ENCODE results near the gene KCNMB2.

Gene KCNMB2

GRCh38 chr3:178520451-178520850 lies 15.8 kb upstream of the KCNMB2 start:
- Histone ChIP-seq H3K9me3 (ENCODE audit: control insufficient read depth, insufficient read depth, low read length) (no peaks in the 10 kb centered on the region), H3K9ac (ENCODE audit: low read depth, low read length) (no peak overlapping the region), H3K36me3 (ENCODE audit: control insufficient read depth, insufficient read depth, low read length) (no peaks in the 10 kb centered on the region), H3K27me3 (ENCODE audit: control insufficient read depth, insufficient read depth, low read length) (no peaks in the 10 kb centered on the region), H3K4me3 (ENCODE audit: low read depth, low read length) (no peak overlapping the region), H3K27ac (ENCODE audit: low read depth, low read length) (no peak overlapping the region), H3K4me1 (ENCODE audit: control insufficient read depth, insufficient read depth, low read length) (peaks cover 5% of the 10 kb centered on the region)

- Histone ChIP-seq H3K36me3 (ENCODE audit: control insufficient read depth, insufficient read depth, low read length) (no peaks in the 10 kb centered on the region), H3K27ac (ENCODE audit: low read depth, low read length) (no peak overlapping the region), H3K9me3 (ENCODE audit: control insufficient read depth, insufficient read depth, low read length) (no peaks in the 10 kb centered on the region), H3K4me3 (ENCODE audit: low read depth, low read length) (no peak overlapping the region), H3K27me3 (ENCODE audit: control insufficient read depth, insufficient read depth, low read length) (no peaks in the 10 kb centered on the region), H3K4me1 (ENCODE audit: control insufficient read depth, insufficient read depth, low read length) (peaks cover 5% of the 10 kb centered on the region), H3K9ac (ENCODE audit: low read depth, low read length) (no peak overlapping the region)
These were observed 13.8 kb upstream of the KCNMB2 start for GRCh38 chr3:178522200-178523052.

GRCh38 chr3:178525251-178525650 lies 11.0 kb upstream of the KCNMB2 start:
- no peaks in the 10 kb centered on the region for H3K36me3 ChIP-seq (ENCODE audit: control insufficient read depth, insufficient read depth, low read length)
- H3K4me1 ChIP-seq (ENCODE audit: control insufficient read depth, insufficient read depth, low read length) = peaks cover 5% of the 10 kb centered on the region
- H3K27me3 ChIP-seq (ENCODE audit: control insufficient read depth, insufficient read depth, low read length) = no peaks in the 10 kb centered on the region
- H3K4me3 ChIP-seq (ENCODE audit: low read depth, low read length) = no peak overlapping the region
- peak overlapping the region; percentile 23; the same call in 1 of the 2 replicates for H3K9ac ChIP-seq (ENCODE audit: low read depth, low read length)
- H3K9me3 ChIP-seq (ENCODE audit: control insufficient read depth, insufficient read depth, low read length) = no peaks in the 10 kb centered on the region
- H3K27ac ChIP-seq (ENCODE audit: low read depth, low read length) = no peak overlapping the region

- Histone ChIP-seq H3K27me3 (ENCODE audit: control insufficient read depth, insufficient read depth, low read length) (no peaks in the 10 kb centered on the region), H3K36me3 (ENCODE audit: control insufficient read depth, insufficient read depth, low read length) (no peaks in the 10 kb centered on the region), H3K27ac (ENCODE audit: low read depth, low read length) (no peak overlapping the region), H3K9ac (ENCODE audit: low read depth, low read length) (no peak overlapping the region), H3K4me1 (ENCODE audit: control insufficient read depth, insufficient read depth, low read length) (peaks cover 5% of the 10 kb centered on the region), H3K4me3 (ENCODE audit: low read depth, low read length) (no peak overlapping the region), H3K9me3 (ENCODE audit: control insufficient read depth, insufficient read depth, low read length) (no peaks in the 10 kb centered on the region; the same call in 1 of the 2 replicates)
These were observed 9.9 kb upstream of the KCNMB2 start for GRCh38 chr3:178526291-178526690.

GRCh38 chr3:178527981-178528380 lies 8.3 kb upstream of the KCNMB2 start:
- H3K27me3 ChIP-seq (ENCODE audit: control insufficient read depth, insufficient read depth, low read length) = no peaks in the 10 kb centered on the region
- H3K4me3 ChIP-seq (ENCODE audit: low read depth, low read length) = no peak overlapping the region
- H3K36me3 ChIP-seq (ENCODE audit: control insufficient read depth, insufficient read depth, low read length) = no peaks in the 10 kb centered on the region
- H3K9me3 ChIP-seq (ENCODE audit: control insufficient read depth, insufficient read depth, low read length) = no peaks in the 10 kb centered on the region; the same call in 1 of the 2 replicates
- H3K9ac ChIP-seq (ENCODE audit: low read depth, low read length) = no peak overlapping the region
- H3K27ac ChIP-seq (ENCODE audit: low read depth, low read length) = no peak overlapping the region
- H3K4me1 ChIP-seq (ENCODE audit: control insufficient read depth, insufficient read depth, low read length) = peaks cover 5% of the 10 kb centered on the region

GRCh38 chr3:178529606-178530225 lies 6.5 kb upstream of the KCNMB2 start:
- Histone ChIP-seq H3K36me3 (ENCODE audit: control insufficient read depth, insufficient read depth, low read length) (no peaks in the 10 kb centered on the region), H3K27me3 (ENCODE audit: control insufficient read depth, insufficient read depth, low read length) (no peaks in the 10 kb centered on the region), H3K9me3 (ENCODE audit: control insufficient read depth, insufficient read depth, low read length) (no peaks in the 10 kb centered on the region; the same call in 1 of the 2 replicates), H3K9ac (ENCODE audit: low read depth, low read length) (no peak overlapping the region), H3K4me3 (ENCODE audit: low read depth, low read length) (no peak overlapping the region), H3K4me1 (ENCODE audit: control insufficient read depth, insufficient read depth, low read length) (peaks cover 5% of the 10 kb centered on the region), H3K27ac (ENCODE audit: low read depth, low read length) (no peak overlapping the region)

- Histone ChIP-seq H3K4me1 (ENCODE audit: control insufficient read depth, insufficient read depth, low read length) (peaks cover 17% of the 10 kb centered on the region), H3K27me3 (ENCODE audit: control insufficient read depth, insufficient read depth, low read length) (peaks cover 10% of the 10 kb centered on the region; the same call in 1 of the 2 replicates), H3K27ac (ENCODE audit: low read depth, low read length) (no peak overlapping the region), H3K4me3 (ENCODE audit: low read depth, low read length) (no peak overlapping the region), H3K36me3 (ENCODE audit: control insufficient read depth, insufficient read depth, low read length) (no peaks in the 10 kb centered on the region), H3K9ac (ENCODE audit: low read depth, low read length) (no peak overlapping the region), H3K9me3 (ENCODE audit: control insufficient read depth, insufficient read depth, low read length) (no peaks in the 10 kb centered on the region; the same call in 1 of the 2 replicates)
These were observed 3.8 kb upstream of the KCNMB2 start for GRCh38 chr3:178532476-178532875.

- no peaks in the 10 kb centered on the region for H3K36me3 ChIP-seq (ENCODE audit: control insufficient read depth, insufficient read depth, low read length)
- peaks cover 10% of the 10 kb centered on the region; the same call in 1 of the 2 replicates for H3K27me3 ChIP-seq (ENCODE audit: control insufficient read depth, insufficient read depth, low read length)
- H3K4me1 ChIP-seq (ENCODE audit: control insufficient read depth, insufficient read depth, low read length) = peaks cover 28% of the 10 kb centered on the region
- H3K9me3 ChIP-seq (ENCODE audit: control insufficient read depth, insufficient read depth, low read length) = no peaks in the 10 kb centered on the region
- peak overlapping the region; percentile 51 for H3K4me3 ChIP-seq (ENCODE audit: low read depth, low read length)
- H3K9ac ChIP-seq (ENCODE audit: low read depth, low read length) = no peak overlapping the region
- H3K27ac ChIP-seq (ENCODE audit: low read depth, low read length) = no peak overlapping the region
These were observed 978 bp downstream of the KCNMB2 start for GRCh38 chr3:178537122-178537705.

- Histone ChIP-seq H3K4me1 (ENCODE audit: control insufficient read depth, insufficient read depth, low read length) (peaks cover 28% of the 10 kb centered on the region), H3K27ac (ENCODE audit: low read depth, low read length) (no peak overlapping the region), H3K27me3 (ENCODE audit: control insufficient read depth, insufficient read depth, low read length) (peaks cover 10% of the 10 kb centered on the region; the same call in 1 of the 2 replicates), H3K9ac (ENCODE audit: low read depth, low read length) (no peak overlapping the region), H3K4me3 (ENCODE audit: low read depth, low read length) (no peak overlapping the region), H3K36me3 (ENCODE audit: control insufficient read depth, insufficient read depth, low read length) (no peaks in the 10 kb centered on the region), H3K9me3 (ENCODE audit: control insufficient read depth, insufficient read depth, low read length) (no peaks in the 10 kb centered on the region)
These were observed 1.8 kb downstream of the KCNMB2 start for GRCh38 chr3:178538056-178538455.

- H3K36me3 ChIP-seq (ENCODE audit: control insufficient read depth, insufficient read depth, low read length) = no peaks in the 10 kb centered on the region
- no peak overlapping the region for H3K9ac ChIP-seq (ENCODE audit: low read depth, low read length)
- H3K4me1 ChIP-seq (ENCODE audit: control insufficient read depth, insufficient read depth, low read length) = peaks cover 31% of the 10 kb centered on the region
- no peak overlapping the region for H3K4me3 ChIP-seq (ENCODE audit: low read depth, low read length)
- H3K9me3 ChIP-seq (ENCODE audit: control insufficient read depth, insufficient read depth, low read length) = no peaks in the 10 kb centered on the region
- peaks cover 10% of the 10 kb centered on the region; the same call in 1 of the 2 replicates for H3K27me3 ChIP-seq (ENCODE audit: control insufficient read depth, insufficient read depth, low read length)
- H3K27ac ChIP-seq (ENCODE audit: low read depth, low read length) = no peak overlapping the region
These were observed 3.9 kb downstream of the KCNMB2 start for GRCh38 chr3:178540184-178540583.

- Histone ChIP-seq H3K4me1 (ENCODE audit: control insufficient read depth, insufficient read depth, low read length) (peaks cover 20% of the 10 kb centered on the region), H3K4me3 (ENCODE audit: low read depth, low read length) (no peak overlapping the region), H3K36me3 (ENCODE audit: control insufficient read depth, insufficient read depth, low read length) (no peaks in the 10 kb centered on the region), H3K27me3 (ENCODE audit: control insufficient read depth, insufficient read depth, low read length) (no peaks in the 10 kb centered on the region), H3K9me3 (ENCODE audit: control insufficient read depth, insufficient read depth, low read length) (no peaks in the 10 kb centered on the region), H3K27ac (ENCODE audit: low read depth, low read length) (no peak overlapping the region), H3K9ac (ENCODE audit: low read depth, low read length) (no peak overlapping the region)
These were observed 9.1 kb downstream of the KCNMB2 start for GRCh38 chr3:178545337-178545736.
